Endothelial cell of umbilical vein (primary cell): Measurements from ENCODE around the gene AASDH. TPM values are rescaled to one million over a fixed set of nuclear protein-coding genes. Genes with fewer than 3 reads are reported as not detected.

Source experiments
- BruUV-seq: library from RNA; stranded (reverse); fragments of 400-500 nt; replicated peaks from 2 replicates; lab custom pipeline; 2021; lab: Mats Ljungman, UMichigan
- CTCF ChIA-PET: fragments of 300-600, 350-600 bp; sonication (Branson Sonifier 250); formaldehyde crosslinking; loops from one replicate; lab custom pipeline; 2021; ENCODE audit warnings: antibody characterized with exemption, inconsistent platforms; lab: Charles Lee
- POLR2A ChIA-PET: fragments of 300-600, 350-600 bp; sonication (Branson Sonifier 250); formaldehyde crosslinking; loops from one replicate; lab custom pipeline; 2021; ENCODE audit warnings: antibody characterized with exemption, inconsistent platforms; lab: Charles Lee
- DNase-seq: peaks from one replicate; pipeline ENCODE4 v3.0.0-alpha.2; 2011; ENCODE audit warnings: low read depth, low spot score
- FAIRE-seq: peaks from 2 replicates; lab custom pipeline; 2011; peaks lifted over from hg19 to GRCh38; lab: Jason Lieb, UNC
- H2AFZ ChIP-seq: 2 replicates; pipeline ENCODE4 v1.6.0; 2012; ENCODE audit warnings: low read depth, low read length, control low read depth, inconsistent platforms
- H3K27ac ChIP-seq: 2 replicates; pipeline ENCODE4 v1.5.1; 2011; ENCODE audit warnings: low read depth, mild to moderate bottlenecking, control low read depth, low read length, moderate library complexity; ENCODE audit not compliant: insufficient read depth
- H3K27me3 ChIP-seq, 2 experiments: 2 replicates each; pipeline versions ENCODE4 v1.6.0 to v1.6.1; 2011; ENCODE audit warnings: low read length in 2 of 2, mixed read lengths in 1 of 2; ENCODE audit not compliant: control insufficient read depth in 2 of 2, insufficient read depth in 2 of 2
- H3K36me3 ChIP-seq, 2 experiments: 2 replicates in 1 of 2; 3 replicates in 1 of 2; pipeline ENCODE4 v1.5.1; 2011; ENCODE audit warnings: low read length in 2 of 2, mild to moderate bottlenecking in 1 of 2, moderate library complexity in 1 of 2; ENCODE audit not compliant: control insufficient read depth in 2 of 2, insufficient read depth in 2 of 2; ENCODE audit errors: extremely low read depth in 1 of 2
- H3K4me1 ChIP-seq: 3 replicates; pipeline ENCODE4 v1.5.1; 2011; ENCODE audit warnings: mild to moderate bottlenecking, low read length; ENCODE audit not compliant: control insufficient read depth, insufficient read depth; ENCODE audit errors: extremely low read depth
- H3K4me2 ChIP-seq: 2 replicates; pipeline ENCODE4 v1.6.1; 2011; ENCODE audit warnings: low read length, control low read depth, mixed read lengths; ENCODE audit not compliant: insufficient read depth
- H3K4me3 ChIP-seq, 3 experiments: fragments of 200-600 bp in 1 of 3; sonication (generic), shearing (Covaris generic) in 1 of 3; replicated peaks in 1 of 3; 2 replicates each; pipeline ENCODE4 v1.5.1; 2011 to 2016; ENCODE audit warnings: control low read depth in 3 of 3, low read length in 3 of 3, mild to moderate bottlenecking in 2 of 3, inconsistent platforms in 1 of 3, low read depth in 1 of 3, moderate library complexity in 1 of 3; ENCODE audit not compliant: insufficient read depth in 1 of 3
- H3K79me2 ChIP-seq: 2 replicates; pipeline ENCODE4 v1.6.0; 2012; ENCODE audit warnings: low read length, inconsistent platforms; ENCODE audit not compliant: control insufficient read depth, insufficient read depth
- H3K9ac ChIP-seq: replicated peaks from 2 replicates; pipeline ENCODE3; 2011; ENCODE audit warnings: low read length, control low read depth; ENCODE audit not compliant: insufficient read depth; ENCODE audit errors: extremely low read depth
- H3K9me1 ChIP-seq: replicated peaks from 3 replicates; pipeline ENCODE4 v1.6.0; 2011; ENCODE audit warnings: mild to moderate bottlenecking, low read length; ENCODE audit not compliant: control insufficient read depth, insufficient read depth; ENCODE audit errors: extremely low read depth
- H3K9me3 ChIP-seq: replicated peaks from 2 replicates; pipeline ENCODE4 v1.5.1; 2012; ENCODE audit warnings: low read length, inconsistent platforms; ENCODE audit not compliant: control insufficient read depth, insufficient read depth
- H4K20me1 ChIP-seq: replicated peaks from 2 replicates; pipeline ENCODE3; 2011; ENCODE audit warnings: mild to moderate bottlenecking, low read length; ENCODE audit not compliant: control insufficient read depth, insufficient read depth; ENCODE audit errors: extremely low read depth
- EZH2 ChIP-seq: IDR thresholded peaks from 2 replicates; pipeline ENCODE4 v1.6.1; 2012; ENCODE audit warnings: borderline replicate concordance, low read depth, mild to moderate bottlenecking, moderate library complexity, low read length, inconsistent platforms; ENCODE audit not compliant: severe bottlenecking
- FOS ChIP-seq: IDR thresholded peaks from 2 replicates; pipeline ENCODE4 v1.6.1; 2011; ENCODE audit warnings: mild to moderate bottlenecking, low read length, moderate library complexity, borderline replicate concordance; ENCODE audit not compliant: insufficient read depth
- GATA2 ChIP-seq: IDR thresholded peaks from 2 replicates; pipeline ENCODE4 v1.7.0; 2011; ENCODE audit warnings: low read depth, mild to moderate bottlenecking, moderate library complexity, mixed read lengths, low read length; ENCODE audit not compliant: insufficient read length, insufficient read depth
- JUN ChIP-seq: IDR thresholded peaks from 2 replicates; pipeline ENCODE4 v1.6.1; 2011; ENCODE audit warnings: borderline replicate concordance, low read depth; ENCODE audit not compliant: insufficient read length, insufficient read depth
- MAX ChIP-seq: IDR thresholded peaks from 2 replicates; pipeline ENCODE4 v1.6.1; 2011; ENCODE audit not compliant: insufficient read depth, insufficient read length
- MYC ChIP-seq: IDR thresholded peaks from one replicate; pipeline ENCODE4 v1.6.1; 2011; ENCODE audit warnings: mild to moderate bottlenecking, low read depth, low read length
- POLR2A ChIP-seq: IDR thresholded peaks from 2 replicates; pipeline ENCODE4 v1.6.1; 2012; ENCODE audit warnings: low read depth, mild to moderate bottlenecking, control low read depth, low read length
- POLR2AphosphoS5 ChIP-seq: IDR thresholded peaks from 2 replicates; pipeline ENCODE4 v1.6.1; 2012; ENCODE audit warnings: low read depth, mild to moderate bottlenecking, control low read depth, low read length, moderate library complexity; ENCODE audit not compliant: insufficient read depth
- dilution Hi-C: fragments of 300-500 bp; cut with MboI; formaldehyde crosslinking; loops from one replicate; pipeline ENCODE4 v1.15.0; 2019; ENCODE audit warnings: low sequenced_read_pairs; ENCODE audit not compliant: extremely low pct_ligation_motif_present
- intact Hi-C: fragments of 100-400 bp; cut with micrococcal nuclease; formaldehyde crosslinking; loops from one replicate; pipeline ENCODE4 v1.10.0; 2022
- polyA plus RNA-seq, 4 experiments: library from polyadenylated mRNA; depleted of rRNA in 3 of 4; stranded (reverse) in 3 of 4; unstranded in 1 of 4; fragments of >200 nt; gene quantifications; 2 replicates each; pipeline versions ENCODE4 v1.2.1 to v1.2.3, GENCODE V29; 2011 to 2012; ENCODE audit warnings: missing spikeins in 1 of 4
- total RNA-seq: library from RNA; stranded (reverse); gene quantifications from 2 replicates; pipeline ENCODE4 v1.2.3, GENCODE V29; 2021
- TF ChIP-seq, protein P1 (sequence below), 2 donors: IDR thresholded peaks; 1 replicate in 1 of 2; 2 replicates in 1 of 2; pipeline ENCODE4 v1.5.1; 2011; ENCODE audit warnings: low read length in 2 of 2, mild to moderate bottlenecking in 2 of 2, moderate library complexity in 2 of 2, control low read depth in 1 of 2, inconsistent platforms in 1 of 2, low read depth in 1 of 2; ENCODE audit not compliant: insufficient read depth in 1 of 2; ENCODE audit errors: extremely low read depth in 1 of 2

The AASDH gene
- total and polyA plus RNA-seq, 2 donors (not counting 3 experiments of a cell fraction or from before 2014, with no cell fraction given): 4.2 to 9.5 TPM

DNA sequence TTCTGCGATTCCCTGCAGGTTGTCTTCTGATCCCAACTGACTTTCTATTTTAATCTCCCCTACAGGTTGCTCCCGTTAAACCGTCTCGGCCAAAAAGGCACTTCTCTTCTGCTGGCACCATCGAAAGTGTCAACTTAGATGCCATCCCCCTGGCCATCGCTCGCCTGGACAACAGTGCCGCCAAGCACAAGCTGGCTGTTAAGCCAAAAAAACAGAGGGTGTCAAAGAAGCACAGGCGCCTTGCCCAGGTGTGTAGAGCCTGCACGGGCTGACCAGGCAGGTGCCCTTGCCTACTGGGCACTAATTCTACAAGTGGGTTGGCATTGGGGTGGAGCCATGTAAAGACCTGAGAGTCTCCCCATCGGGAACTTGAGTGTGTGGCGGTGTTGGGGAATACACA lies 74.2 kb downstream of the AASDH start:
- intact Hi-C loops: no loop called here
- Histone ChIP-seq H3K27me3 (no peaks in the 10 kb centered on the region), H3K9ac (no peak overlapping the region), H3K4me2 (no peak overlapping the region), H3K9me3 (no peaks in the 10 kb centered on the region), H3K27ac (no peak overlapping the region), H3K79me2 (no peaks in the 10 kb centered on the region), H2AFZ (no peak overlapping the region), H3K4me1 (no peaks in the 10 kb centered on the region), H3K4me3 (no peak overlapping the region), H4K20me1 (no peaks in the 10 kb centered on the region), H3K9me1 (no peaks in the 10 kb centered on the region), H3K36me3 (no peaks in the 10 kb centered on the region)
- DNase-seq (no peak), FAIRE-seq (no peak)
- ChIA-PET POLR2A (no interaction called here), CTCF (no interaction called here)
- no TSS peak for BruUV-seq
- dilution Hi-C loops: no loop called here
- TF ChIP-seq EZH2 (no peak), POLR2A (no peak), MYC (no peak), MAX (no peak), POLR2AphosphoS5 (no peak), FOS (no peak), GATA2 (no peak), JUN (no peak)
- TF ChIP-seq, protein P1, sequence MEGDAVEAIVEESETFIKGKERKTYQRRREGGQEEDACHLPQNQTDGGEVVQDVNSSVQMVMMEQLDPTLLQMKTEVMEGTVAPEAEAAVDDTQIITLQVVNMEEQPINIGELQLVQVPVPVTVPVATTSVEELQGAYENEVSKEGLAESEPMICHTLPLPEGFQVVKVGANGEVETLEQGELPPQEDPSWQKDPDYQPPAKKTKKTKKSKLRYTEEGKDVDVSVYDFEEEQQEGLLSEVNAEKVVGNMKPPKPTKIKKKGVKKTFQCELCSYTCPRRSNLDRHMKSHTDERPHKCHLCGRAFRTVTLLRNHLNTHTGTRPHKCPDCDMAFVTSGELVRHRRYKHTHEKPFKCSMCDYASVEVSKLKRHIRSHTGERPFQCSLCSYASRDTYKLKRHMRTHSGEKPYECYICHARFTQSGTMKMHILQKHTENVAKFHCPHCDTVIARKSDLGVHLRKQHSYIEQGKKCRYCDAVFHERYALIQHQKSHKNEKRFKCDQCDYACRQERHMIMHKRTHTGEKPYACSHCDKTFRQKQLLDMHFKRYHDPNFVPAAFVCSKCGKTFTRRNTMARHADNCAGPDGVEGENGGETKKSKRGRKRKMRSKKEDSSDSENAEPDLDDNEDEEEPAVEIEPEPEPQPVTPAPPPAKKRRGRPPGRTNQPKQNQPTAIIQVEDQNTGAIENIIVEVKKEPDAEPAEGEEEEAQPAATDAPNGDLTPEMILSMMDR (IDR thresholded peaks at IDR 0.05; ENCODE audit: extremely low read depth in 1 of 2, insufficient read depth in 1 of 2, low read depth in 1 of 2, low read length in 2 of 2): no peak
